ENCODE data around the gene MS4A10. TPM values are rescaled to one million over a fixed set of nuclear protein-coding genes. Genes with fewer than 3 reads are reported as not detected.

MS4A10 gene
- total and polyA plus RNA-seq, 2 of the 8 experiments (the other 6 are each of a cell fraction or from before 2014, with no cell fraction given) = not detected

DNA sequence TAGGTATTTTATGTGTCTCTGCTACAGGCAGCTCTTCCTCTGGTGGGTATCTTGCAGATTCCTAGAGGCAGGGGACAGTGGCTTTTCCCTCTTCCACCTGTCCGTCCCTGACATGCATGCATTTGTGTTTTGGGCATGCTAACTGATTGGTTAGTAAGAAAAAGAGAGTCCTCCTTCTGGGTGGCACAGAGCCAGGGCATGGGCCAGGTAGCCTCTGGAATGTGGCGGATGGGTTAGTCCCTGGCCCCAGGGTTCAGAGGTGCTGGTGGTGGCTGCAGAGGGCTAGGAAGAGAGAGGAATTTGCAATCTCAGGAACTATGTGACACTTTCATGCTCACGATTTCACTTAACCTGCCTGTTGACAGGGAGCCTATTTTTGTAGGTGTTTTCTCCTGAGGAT, 34.2 kb upstream of the MS4A10 start (continued):
- TF ChIP-seq, protein P1, sequence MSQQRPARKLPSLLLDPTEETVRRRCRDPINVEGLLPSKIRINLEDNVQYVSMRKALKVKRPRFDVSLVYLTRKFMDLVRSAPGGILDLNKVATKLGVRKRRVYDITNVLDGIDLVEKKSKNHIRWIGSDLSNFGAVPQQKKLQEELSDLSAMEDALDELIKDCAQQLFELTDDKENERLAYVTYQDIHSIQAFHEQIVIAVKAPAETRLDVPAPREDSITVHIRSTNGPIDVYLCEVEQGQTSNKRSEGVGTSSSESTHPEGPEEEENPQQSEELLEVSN (IDR thresholded peaks at IDR 0.05) = no peak
- TF ChIP-seq TBP (IDR thresholded peaks at IDR 0.05; ENCODE audit: low read depth, low read length) = no peak
- TF ChIP-seq SUZ12 (IDR thresholded peaks at IDR 0.05; ENCODE audit: low read length) = no peak
- TF ChIP-seq ZNF274 (IDR thresholded peaks at IDR 0.05; ENCODE audit: borderline replicate concordance, extremely low read depth, low read length) = no peak
- no peak for TF ChIP-seq RNF2 (IDR thresholded peaks at IDR 0.05; ENCODE audit: borderline replicate concordance, low read depth, low read length, missing control alignments, poor library complexity, severe bottlenecking)
- TF ChIP-seq HDAC6 (IDR thresholded peaks at IDR 0.05; ENCODE audit: low read depth, low read length) = no peak
- TF ChIP-seq, protein P2, sequence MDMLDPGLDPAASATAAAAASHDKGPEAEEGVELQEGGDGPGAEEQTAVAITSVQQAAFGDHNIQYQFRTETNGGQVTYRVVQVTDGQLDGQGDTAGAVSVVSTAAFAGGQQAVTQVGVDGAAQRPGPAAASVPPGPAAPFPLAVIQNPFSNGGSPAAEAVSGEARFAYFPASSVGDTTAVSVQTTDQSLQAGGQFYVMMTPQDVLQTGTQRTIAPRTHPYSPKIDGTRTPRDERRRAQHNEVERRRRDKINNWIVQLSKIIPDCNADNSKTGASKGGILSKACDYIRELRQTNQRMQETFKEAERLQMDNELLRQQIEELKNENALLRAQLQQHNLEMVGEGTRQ (IDR thresholded peaks at IDR 0.05; ENCODE audit: low read length) = no peak

Data from H1 (cell line).